ENCODE data around the gene MRGPRD.
"Not testable (repeated sequence)": the region's sequence is repeated elsewhere in the genome, so short reads cannot be mapped to it uniquely, and the experiment has no call there.

The MRGPRD gene

DNA sequence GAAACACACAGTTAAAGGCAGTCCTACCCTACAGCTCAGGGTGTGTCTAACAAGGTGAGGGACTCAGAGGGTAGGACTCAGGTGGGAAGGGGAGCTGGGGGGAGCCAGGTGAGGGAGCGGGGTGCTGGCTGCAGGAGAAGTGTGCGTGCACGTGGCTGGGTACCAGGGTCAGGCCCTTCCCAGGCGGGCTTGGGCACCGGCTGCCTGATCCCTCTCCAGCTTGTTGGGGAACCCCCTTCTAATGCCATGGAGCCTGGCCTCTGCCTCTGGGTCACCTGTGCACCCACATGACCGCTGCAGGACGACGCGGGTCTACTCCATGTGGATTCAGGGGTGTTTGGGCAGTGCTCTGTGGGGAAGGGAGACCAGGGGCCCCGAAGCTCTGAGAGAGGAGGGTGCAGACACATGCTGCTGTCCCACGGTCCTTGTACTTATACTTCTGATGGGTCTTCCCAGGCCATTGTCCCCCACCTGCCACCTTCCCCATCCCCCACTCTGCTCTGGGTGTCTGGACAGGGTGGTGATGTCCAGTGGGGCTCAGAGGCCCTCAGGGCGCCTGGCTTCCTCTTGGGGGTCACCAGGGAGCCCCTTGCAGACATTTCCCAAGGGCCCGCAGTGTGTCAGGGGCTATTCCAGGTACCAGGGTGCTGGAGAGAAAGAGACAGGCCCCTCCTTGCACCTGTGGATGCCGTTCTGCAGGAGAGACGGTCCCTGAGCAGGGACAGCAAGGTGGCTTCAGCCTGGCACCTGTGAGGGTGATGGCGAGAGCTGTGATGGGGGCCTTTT is 10.4 kb upstream of the MRGPRD start:
- no peak for DNase-seq

DNA sequence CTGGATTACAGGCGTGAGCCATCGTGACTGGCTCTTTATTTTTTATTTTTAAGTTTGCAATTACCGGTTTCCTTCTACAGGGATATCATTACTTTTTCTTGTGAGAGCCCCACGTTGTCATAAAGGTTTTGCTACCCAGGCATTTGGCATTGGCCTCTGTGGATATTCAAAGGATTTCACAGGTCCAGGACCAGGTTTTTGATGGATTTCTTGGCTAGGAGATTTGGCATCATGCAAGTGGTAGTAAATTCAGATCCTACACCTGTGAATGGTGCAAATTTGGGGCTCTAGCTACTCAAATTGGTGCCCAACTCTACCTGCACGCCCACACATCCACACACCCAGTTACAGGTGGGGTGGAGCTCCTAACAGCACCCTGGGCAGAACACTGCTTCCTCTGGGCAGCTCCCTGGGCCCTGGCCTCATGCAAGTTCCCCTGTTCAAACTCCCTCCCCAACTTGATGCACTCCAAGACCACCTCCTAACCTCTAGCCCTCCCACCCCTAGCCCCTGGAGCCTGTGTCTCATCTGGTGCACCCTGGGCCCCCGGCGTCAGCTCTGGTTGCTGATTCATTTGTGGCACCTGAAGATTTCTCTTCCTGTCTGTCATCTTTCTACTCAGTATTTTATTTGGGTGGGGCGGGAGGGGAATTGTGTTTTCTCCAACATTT is 9.3 kb upstream of the MRGPRD start:
- no peak for DNase-seq

DNA sequence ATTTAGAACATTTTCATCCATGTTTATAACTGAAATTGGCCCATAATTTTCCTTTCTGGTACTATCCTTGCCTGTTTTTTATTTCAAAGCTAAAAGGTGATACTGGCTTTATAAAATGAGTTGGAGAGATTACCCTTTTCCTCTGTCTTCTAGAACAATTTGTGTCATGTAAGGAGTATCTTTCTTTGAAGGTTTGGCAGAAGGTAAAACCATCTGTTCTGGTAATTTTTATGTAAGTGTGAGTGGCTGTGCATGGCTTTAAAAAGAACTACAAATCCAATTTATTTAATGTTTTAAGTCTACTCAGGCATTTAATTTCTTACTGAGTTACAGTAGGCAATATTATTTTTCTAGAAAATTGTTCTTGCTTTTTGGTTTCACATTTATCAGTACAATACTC is 7.7 kb upstream of the MRGPRD start:
- no peak for DNase-seq

DNA sequence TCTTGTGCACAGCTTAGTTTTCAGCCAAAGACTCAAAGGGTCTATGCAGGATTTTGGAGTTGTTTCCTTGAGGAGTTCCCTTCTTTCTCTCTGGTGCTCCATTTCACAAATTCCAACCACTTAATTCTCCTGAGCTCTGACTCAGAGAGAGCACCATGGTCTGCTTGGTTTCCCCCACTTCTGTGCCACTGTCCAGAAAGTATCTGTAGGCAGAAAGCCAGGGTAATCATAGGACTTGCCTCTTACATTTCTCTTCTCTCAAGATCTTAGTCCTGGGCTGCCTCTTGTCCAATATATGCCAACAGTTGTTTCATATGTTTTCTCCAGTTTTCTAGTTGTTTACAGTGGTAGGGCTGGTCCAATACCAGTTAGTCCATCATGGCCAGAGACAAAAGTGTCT is 6.4 kb upstream of the MRGPRD start:
- DNase-seq = no peak

DNA sequence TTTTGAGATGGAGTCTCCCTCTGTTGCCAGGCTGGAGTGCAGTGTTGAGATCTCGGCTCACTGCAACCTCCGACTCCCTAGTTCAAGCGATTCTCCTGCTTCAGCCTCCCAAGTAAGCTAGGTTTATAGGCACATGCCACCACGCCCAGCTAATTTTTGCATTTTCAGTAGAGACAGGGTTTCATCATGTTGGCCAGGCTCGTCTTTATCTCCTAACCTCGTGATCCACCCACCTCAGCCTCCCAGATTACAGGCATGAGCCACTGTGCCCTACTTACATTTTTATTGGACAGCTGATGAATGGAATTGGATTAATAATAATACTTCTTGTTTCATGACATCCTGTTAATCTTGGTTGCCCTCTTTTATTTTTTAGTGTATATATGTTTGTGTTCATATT is 3.0 kb upstream of the MRGPRD start:
- no peak for DNase-seq

DNA sequence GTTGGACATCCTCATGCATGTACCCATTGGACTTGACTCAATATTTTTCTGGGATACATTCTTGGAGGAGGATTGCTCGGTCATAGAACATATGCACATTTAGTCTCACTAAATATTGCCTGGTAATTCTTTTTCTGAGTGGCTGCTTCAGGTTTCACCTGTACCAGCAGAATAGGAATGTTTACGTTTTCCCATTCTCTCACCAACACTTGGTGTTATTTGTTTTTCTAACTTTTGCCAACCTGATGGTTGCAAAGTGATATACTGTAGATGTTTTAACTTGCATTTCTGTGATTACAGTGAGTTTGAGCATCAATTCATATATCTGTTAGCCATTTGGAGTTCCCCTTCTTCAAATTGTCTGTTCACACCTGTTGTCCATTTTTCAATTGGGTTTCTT is 1.3 kb upstream of the MRGPRD start:
- DNase-seq = no peak

DNA sequence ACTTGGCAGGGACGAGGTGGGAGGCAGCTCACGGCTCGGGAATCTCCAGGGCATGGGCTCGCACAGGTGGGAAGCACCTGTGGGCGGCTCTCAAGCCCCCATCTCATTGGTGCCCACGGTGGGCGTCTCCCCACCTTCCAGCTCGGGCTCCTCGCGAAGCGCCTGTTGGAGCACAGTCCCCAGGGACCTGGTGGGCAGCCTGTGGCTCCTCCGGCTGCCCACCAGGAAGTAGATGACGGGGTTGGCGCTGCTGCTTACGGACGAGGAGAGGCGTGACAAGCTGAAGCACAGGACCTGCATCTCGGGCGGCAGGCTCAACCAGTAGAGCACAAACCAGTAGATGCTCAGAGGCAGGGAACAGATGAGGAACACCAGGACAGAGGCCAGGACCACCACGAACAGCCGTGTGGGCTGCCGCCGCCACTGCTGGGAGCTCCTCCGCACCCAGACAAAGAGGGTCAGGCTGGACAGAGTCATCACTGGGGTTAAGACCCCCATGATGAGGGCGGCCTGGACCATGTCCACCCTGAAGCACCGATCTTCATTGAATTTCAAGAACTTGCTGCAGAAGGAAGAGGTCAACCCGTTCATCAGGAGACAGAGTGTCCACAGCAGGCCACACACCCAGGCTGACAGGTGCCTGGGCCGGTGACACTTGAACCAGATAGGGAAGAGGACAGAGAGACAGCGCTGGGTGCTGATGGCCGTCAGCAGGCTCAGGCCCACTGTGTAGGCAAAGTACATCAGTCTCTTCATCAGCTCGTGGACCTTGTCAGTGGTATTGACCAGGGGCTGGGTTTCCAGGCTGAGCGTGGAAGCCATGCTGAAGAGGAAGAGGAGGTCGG is 633 bp downstream of the MRGPRD start:
- DNase-seq = no peak

DNA sequence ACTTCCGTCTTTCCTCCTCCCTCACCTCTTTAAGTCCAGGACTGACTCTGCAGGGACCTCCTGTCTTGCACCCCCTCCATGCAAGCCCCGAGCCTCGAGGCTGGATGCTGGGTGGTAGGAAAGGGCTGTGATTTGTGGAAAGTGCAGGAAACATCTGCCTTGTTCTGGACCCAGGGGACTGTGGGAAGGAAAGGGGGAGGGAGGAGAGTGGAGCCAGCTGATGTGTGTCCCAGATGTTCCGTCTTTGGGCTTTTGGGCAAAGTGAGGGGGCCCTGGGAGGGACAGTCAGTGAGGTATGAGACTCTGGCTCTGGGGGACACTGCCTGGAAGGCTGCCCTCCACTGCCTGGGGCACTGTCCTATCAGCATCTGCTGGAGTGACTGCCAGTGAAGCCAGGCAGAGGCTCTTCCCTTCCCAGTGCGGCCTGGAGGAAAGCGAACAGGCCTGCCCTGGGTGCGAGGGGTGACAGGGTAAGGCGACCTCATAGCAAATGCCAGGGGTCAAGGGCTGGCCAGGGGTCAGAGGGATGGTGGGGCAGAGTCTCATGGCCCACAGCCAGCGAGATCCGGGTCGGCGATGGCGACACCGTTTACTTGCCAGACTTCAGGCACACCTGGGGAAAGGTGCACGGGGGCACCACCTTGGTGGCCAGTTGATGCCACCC is 1.7 kb downstream of the MRGPRD start:
- no peak for DNase-seq

DNA sequence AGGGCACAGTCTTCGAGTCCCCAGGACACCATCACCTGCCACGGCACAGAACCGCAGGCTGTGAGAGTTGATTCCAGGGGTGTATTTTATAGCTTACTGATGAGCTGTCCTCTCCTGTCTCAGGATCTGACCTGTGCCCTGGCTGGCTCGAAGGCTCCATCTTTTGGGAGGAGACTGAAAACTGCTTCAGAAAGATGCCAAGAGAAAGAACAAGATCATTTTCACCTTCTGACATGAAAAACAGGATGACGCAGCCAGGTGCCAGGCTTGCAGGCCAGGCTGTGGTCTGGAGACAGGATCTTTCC is 2.2 kb downstream of the MRGPRD start:
- no peak for DNase-seq

DNA sequence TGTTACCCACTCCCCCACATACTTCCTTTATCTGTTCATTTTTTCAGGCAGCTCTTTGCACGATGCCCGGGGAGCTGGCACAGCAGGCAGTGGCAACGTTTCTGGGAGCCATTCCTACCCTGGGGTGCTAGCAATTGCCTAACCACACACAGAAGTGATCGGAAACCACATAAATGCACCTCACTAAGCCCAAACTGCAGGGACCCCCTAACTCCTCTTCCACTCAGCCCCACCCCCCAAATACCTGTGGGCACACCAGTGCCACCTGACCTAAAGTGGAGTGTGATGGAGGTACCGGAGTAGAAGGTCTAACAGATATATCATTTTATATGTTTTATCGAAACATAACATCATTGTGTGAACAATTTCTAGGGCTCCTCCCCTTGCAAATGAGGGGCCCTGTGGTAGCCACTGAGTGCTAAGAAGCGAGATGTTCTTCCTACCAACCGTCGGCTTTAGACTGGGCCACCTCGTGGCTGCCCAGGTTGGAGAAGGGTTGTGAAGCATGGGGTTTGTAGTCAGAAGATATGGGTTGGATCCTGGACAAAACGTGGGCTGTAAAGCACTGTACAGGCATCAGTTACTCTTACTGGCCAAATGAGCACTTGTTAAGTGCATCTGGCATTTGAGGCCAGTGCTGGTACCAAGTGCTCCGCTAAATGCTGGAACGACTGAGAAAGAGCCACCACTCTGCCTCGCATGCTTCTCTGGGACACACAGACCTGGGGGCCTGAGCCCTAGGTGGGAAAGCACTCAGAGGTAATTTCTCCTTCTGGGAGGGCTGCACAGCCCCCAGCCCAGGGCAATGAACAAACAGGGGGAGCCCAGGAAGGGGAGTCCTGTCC is 2.8 kb downstream of the MRGPRD start:
- no peak for DNase-seq

DNA sequence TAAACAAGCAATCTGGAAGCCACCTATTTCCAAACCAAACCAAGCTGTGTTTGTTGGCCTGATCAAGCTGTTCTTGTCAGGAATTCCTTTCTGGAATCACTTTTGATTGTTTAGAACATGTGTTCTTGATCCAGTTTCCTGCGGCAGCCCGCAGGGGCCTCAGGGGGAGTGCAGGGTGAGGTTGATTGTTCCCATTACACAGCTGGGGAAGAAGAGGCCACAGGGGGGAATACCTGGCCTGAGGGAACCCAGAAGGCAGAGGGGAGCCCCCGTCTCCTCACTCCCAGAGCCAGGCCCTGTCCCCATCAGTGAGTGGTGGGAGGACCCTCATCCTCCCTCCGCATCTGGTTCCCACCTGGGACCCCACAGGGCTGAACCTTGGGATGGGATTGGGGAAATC is 4.2 kb downstream of the MRGPRD start:
- no peak for DNase-seq

DNA sequence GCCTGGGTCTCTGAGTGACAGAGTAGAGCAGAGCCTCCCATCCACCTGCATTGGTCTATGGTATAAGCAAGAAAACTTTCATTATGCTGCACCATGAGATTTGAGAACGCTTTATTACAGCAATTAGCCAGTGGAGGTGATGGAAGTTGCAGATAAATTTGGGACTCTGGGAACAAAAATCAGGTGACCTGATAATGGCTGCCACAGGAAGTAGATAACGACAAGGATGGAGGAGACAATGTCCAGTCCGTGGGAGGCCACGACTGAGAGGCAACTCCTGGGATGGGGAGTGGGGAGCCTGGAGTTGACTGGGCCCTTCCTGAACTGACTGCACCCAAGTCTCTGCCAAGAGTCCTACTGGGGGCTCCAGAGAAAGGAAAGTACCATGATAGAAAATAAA is 4.7 kb downstream of the MRGPRD start:
- no peak for DNase-seq

DNA sequence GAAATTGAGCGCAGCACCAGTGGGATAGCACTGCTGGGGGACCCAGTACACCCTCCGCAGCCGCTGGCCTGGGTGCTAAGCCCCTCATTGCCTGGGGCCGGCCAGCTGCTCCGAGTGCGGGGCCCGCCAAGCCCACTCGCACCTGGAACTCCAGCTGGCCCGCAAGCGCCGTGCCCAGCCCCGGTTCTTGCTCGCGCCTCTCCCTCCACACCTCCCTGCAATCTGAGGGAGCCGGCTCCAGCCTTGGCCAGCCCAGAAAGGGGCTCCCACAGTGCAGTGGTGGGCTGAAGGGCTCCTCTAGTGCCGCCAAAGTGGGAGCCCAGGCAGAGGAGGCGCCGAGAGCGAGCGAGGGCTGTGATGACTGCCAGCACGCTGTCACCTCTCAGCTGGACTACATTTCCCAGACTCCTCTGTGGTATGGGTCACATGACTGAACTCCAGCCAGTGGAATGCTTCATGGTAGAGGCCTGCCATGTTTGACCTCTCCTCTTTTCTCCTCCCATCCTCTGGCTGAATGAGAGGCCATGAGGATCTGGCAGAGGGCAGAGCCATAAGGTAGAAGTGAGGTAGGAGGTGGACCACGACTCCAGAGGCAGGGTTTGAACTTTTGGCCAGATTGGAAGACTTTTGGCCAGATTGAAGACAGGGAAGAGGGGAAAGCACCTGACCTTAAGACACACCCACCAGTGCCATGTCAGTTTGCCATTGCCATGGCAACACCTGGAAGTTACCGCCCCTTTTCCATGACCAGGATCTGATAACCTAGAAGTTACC is 6.2 kb downstream of the MRGPRD start:
- DNase-seq = no peak

DNA sequence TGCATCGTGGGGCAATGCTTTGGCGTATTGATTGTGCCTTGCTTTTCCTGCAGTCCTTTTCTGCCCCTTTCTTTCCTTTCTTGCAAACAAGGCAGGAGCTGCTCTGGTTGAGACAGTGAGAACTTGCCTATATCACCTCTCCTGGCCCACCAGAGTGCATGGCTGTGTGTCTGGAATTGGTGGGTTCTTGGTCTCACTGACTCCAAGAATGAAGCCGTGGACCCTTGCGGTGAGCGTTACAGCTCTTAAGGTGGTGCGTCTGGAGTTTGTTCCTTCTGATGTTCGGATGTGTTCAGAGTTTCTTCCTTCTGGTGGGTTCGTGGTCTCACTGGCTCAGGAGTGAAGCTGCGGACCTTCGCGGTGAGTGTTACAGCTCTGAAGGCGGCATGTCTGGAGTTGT is 7.1 kb downstream of the MRGPRD start:
- DNase-seq = not testable (repeated sequence)

DNA sequence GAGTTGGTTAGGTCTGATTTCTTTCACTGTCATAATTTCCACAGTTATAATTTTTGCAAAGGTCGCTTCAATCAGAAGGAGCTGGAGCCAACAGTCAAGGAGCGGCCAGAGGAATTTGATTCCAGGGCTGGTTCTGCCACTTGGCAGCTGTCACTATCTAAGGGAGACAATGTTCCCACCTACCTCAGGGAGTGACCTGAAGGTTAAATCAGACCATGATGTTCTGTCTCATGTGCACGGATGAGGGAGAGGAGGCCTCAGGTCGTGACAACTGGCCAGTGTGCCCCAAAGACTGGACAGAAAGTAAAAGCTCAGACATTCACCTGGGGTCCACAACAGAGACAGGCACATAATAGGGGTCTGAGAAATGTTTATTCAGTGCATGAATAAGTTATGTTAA is 7.6 kb downstream of the MRGPRD start:
- no peak for DNase-seq

DNA sequence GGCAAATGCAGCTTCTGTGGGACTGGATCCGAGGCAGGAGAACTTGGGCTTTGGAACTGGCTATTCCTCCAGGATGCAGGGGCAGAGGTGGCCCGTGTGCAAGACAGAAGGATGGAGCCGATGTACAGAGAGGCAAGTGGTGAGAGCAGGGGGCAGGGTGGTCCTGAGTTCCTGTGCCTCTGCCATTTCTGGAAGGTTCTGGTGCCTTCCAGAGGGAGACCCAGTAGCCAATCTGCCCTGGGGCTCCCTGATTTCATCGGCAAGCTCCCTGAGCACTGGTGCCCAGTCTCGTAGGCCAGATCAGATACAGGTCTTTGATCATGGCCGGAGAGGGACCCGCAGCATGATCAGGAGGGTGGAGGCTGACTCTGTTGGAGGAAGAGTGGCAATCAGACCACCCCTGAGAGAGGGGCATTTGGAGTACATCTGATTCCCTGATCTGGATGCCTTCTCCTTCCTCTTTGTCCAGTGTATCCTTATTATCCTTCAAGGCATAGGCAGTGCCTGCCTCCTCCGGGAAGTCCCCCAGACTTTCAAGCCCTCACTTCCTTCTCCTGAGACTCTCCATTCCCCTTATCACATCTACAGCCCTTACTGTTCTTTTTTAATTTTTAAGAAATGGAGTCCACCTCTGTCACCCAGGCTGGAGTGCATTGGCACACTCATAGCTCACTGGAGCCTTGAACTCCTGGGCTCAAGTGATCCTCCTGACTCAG is 9.7 kb downstream of the MRGPRD start:
- DNase-seq = no peak

DNA sequence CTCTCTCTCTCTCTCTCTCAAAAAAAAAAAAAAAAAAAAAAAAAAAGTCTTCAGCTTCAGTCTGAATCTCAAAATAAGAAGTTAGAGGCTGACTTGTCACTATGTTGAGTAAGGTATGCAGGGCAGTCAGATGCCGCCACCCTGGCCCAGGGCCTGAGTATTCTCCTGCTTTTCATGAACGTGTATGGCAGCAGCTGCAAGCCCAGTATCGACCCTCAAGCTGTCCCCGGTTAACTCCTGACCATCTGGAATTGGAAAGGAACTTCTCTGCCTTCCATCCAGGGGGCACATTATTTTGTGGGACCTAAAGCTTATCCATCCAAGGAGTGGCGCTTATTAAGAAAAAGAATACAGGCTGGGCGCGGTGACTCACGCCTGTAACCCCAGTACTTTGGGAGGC is 11.4 kb downstream of the MRGPRD start:
- DNase-seq = no peak

DNA sequence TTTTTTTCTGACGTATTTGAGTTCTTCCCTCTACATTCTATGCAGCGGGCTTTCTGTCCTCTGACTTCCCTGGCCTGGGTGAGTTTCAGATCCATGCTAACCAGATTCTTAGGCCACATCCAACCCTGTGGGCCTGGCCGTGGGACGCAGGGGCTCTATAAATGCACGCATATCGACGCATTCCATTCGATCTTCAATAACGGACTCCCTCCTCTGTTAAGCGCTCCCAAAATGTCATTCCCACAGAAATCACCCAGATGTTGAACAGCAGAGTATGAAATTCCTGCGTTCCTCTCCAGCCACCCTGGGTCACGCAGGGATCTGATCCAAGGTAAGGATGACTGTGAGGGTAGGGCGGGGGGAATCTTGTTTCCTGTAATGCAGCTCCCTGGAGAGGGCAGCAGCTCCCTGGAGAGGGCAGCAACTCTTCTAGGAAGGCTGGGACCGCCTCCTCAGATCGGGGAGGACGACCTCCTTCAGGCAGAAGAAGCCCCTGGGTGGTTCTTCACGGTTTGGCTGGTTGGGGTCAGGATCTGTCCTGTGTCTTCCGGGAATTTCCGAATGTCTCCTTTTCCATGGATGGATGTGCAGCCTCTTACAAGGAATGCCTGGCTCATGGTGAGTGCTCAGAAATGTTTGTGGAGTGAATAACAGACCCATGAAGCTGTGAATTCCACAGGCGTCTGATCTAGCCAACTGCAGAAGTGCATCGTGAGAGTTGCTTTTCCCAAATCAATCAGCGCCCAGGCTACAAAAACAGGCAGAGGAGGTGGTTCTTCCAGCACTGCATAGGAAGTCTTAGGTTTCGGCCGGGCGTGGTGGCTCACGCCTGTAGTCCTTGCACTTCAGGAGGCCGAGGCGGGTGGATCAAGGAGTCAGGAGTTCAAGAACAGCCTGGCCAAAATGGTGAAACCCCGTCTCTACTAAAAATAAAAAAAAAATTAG is 12.2 kb downstream of the MRGPRD start:
- DNase-seq = no peak

DNA sequence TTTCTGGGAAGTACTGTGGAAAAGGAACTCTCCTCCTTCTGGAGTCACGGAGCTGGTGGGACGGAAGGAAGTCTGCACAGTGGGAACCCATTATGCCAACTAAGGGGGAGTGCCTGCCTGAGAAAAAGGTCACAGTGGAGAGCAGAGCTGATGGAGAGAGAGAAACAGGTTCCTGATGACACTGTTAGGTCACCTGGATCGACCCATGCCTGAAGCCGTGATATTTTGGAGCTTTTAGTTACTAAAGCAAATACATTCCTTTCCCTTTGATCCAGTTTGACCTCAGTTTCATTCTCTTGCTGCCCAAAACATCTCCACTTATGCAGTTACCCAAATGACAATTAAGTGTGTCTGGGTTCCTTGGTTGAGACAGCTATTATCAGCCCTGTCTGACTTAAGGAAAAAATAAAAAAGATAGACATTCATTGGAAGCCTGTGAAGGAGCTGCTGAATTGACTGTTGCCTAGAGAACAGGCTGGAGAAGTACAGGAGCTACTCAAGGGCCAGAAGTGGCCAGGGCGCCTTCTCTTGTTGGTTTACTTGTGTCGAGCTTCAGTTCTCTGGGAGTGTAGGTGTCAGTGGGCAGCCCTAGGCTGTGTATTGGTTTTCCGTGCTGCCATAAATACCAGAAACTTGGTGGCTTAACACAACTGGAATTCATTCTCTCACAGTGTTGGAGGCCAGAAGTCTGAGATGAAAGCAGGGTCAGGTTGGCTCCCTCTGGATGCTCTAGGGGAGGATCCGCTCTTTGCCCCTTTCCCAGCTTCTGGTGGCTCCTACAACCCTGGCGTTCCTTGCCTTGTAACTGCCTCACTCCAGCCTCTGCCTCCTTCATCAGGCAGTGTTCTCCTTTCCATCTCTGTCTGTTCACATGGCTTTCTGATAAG is 13.6 kb downstream of the MRGPRD start:
- no peak for DNase-seq

Measured in activated effector memory CD4-positive, alpha-beta T cell treated with Interleukin-2 at 50 U/mL for 16 hours (primary cell).